CD14-positive monocyte (primary cell): ENCODE measurements around the gene CADM1. TPM values are rescaled to one million over a fixed set of nuclear protein-coding genes. Genes with fewer than 3 reads are reported as not detected.

Experiments used
- DNase-seq, 3 donors: peaks; one replicate each; pipeline ENCODE4 v3.0.0-alpha.2; 2011 to 2022
- H2AFZ ChIP-seq: 2 replicates; pipeline ENCODE4 v1.6.0; 2012; ENCODE audit warnings: mild to moderate bottlenecking, low read depth, low read length, inconsistent platforms; ENCODE audit not compliant: insufficient read depth, poor library complexity, severe bottlenecking
- H3K27ac ChIP-seq, 2 donors: 1 replicate in 1 of 2; 2 replicates in 1 of 2; pipeline ENCODE4 v1.5.1; 2012 to 2013; ENCODE audit warnings: low read length in 2 of 2, control low read depth in 1 of 2, inconsistent platforms in 1 of 2, low read depth in 1 of 2, mild to moderate bottlenecking in 1 of 2
- H3K27me3 ChIP-seq, 2 donors: one replicate each; pipeline versions ENCODE4 v1.6.0 to v1.6.1; 2011 to 2013; ENCODE audit warnings: low read length in 2 of 2; ENCODE audit not compliant: control insufficient read depth in 2 of 2, insufficient read depth in 2 of 2
- H3K36me3 ChIP-seq, 2 donors: replicated peaks in 1 of 2; 1 replicate in 1 of 2; 2 replicates in 1 of 2; pipeline versions ENCODE4 v1.5.1 to v1.6.1; 2012 to 2013; ENCODE audit warnings: low read length in 2 of 2, control low read depth in 1 of 2, inconsistent platforms in 1 of 2, mild to moderate bottlenecking in 1 of 2; ENCODE audit not compliant: insufficient read depth in 2 of 2, control insufficient read depth in 1 of 2
- H3K4me1 ChIP-seq, 2 donors: 1 replicate in 1 of 2; 2 replicates in 1 of 2; pipeline versions ENCODE4 v1.5.1 to v1.6.1; 2012 to 2013; ENCODE audit warnings: low read length in 2 of 2, control low read depth in 1 of 2, inconsistent platforms in 1 of 2, mild to moderate bottlenecking in 1 of 2, moderate library complexity in 1 of 2; ENCODE audit not compliant: insufficient read depth in 2 of 2, control insufficient read depth in 1 of 2
- H3K4me2 ChIP-seq: replicated peaks from 2 replicates; pipeline ENCODE3; 2012; ENCODE audit warnings: low read length, moderate library complexity, mild to moderate bottlenecking; ENCODE audit not compliant: poor library complexity, severe bottlenecking; ENCODE audit errors: extremely low read depth
- H3K4me3 ChIP-seq, 3 experiments: fragments of 200-600 bp in 1 of 3; sonication (generic) in 1 of 3; replicated peaks in 1 of 3; 1 replicate in 2 of 3; 2 replicates in 1 of 3; pipeline ENCODE4 v1.5.1; 2011 to 2013; ENCODE audit warnings: low read length in 3 of 3, mild to moderate bottlenecking in 3 of 3, control low read depth in 2 of 3, low read depth in 2 of 3, inconsistent platforms in 1 of 3, moderate library complexity in 1 of 3
- H3K79me2 ChIP-seq: 2 replicates; pipeline ENCODE4 v1.6.0; 2012; ENCODE audit warnings: mild to moderate bottlenecking, control low read depth, inconsistent platforms, low read length, moderate library complexity; ENCODE audit not compliant: insufficient read depth
- H3K9ac ChIP-seq: 2 replicates; pipeline ENCODE4 v1.6.0; 2017; ENCODE audit warnings: low read length, mild to moderate bottlenecking; ENCODE audit not compliant: insufficient read depth, poor library complexity, severe bottlenecking
- H3K9me3 ChIP-seq, 2 donors: replicated peaks in 1 of 2; 1 replicate in 1 of 2; 2 replicates in 1 of 2; pipeline versions ENCODE4 v1.5.1 to v1.6.1; 2012 to 2013; ENCODE audit warnings: low read length in 2 of 2, control low read depth in 1 of 2; ENCODE audit not compliant: control insufficient read depth in 1 of 2, insufficient read depth in 1 of 2
- H4K20me1 ChIP-seq: 2 replicates; pipeline ENCODE4 v1.6.0; 2012; ENCODE audit warnings: mild to moderate bottlenecking, low read length, control low read depth, moderate library complexity; ENCODE audit not compliant: insufficient read depth
- H3K27ac Mint-ChIP-seq, 7 donors: one replicate each; pipeline ENCODE4 v1.8.0; 2020; ENCODE audit warnings: mild to moderate bottlenecking in 7 of 7, mixed read lengths in 7 of 7, moderate library complexity in 6 of 7, inconsistent platforms in 2 of 7
- H3K27me3 Mint-ChIP-seq, 3 donors: one replicate each; pipeline ENCODE4 v1.8.0; 2021 to 2022; ENCODE audit warnings: low read depth in 3 of 3, mild to moderate bottlenecking in 3 of 3, mixed read lengths in 3 of 3, moderate library complexity in 3 of 3, inconsistent platforms in 1 of 3
- H3K36me3 Mint-ChIP-seq, 2 donors: one replicate each; pipeline ENCODE4 v1.8.0; 2020; ENCODE audit warnings: mixed read lengths in 2 of 2, inconsistent platforms in 1 of 2, mild to moderate bottlenecking in 1 of 2
- H3K4me1 Mint-ChIP-seq: one replicate; pipeline ENCODE4 v1.8.0; 2020; ENCODE audit warnings: mild to moderate bottlenecking, mixed read lengths
- H3K4me3 Mint-ChIP-seq, 2 donors: one replicate each; pipeline ENCODE4 v1.8.0; 2020; ENCODE audit warnings: mild to moderate bottlenecking in 2 of 2, mixed read lengths in 2 of 2, moderate library complexity in 1 of 2
- H3K9me3 Mint-ChIP-seq, 7 donors: one replicate each; pipeline ENCODE4 v1.8.0; 2020 to 2022; ENCODE audit warnings: mixed read lengths in 7 of 7, mild to moderate bottlenecking in 6 of 7, moderate library complexity in 6 of 7, inconsistent platforms in 2 of 7
- CTCF ChIP-seq: fragments of 200-600 bp; IDR thresholded peaks from one replicate; pipeline ENCODE4 v1.8.0; 2022; ENCODE audit warnings: antibody characterized with exemption, mild to moderate bottlenecking
- WGBS: methylation state at CpG from one replicate; pipeline ENCODE4 v1.1.5; 2013; ENCODE audit warnings: missing lambda C conversion rate; ENCODE audit not compliant: insufficient coverage; 5-methylcytosine and 5-hydroxymethylcytosine counted together
- intact Hi-C, 2 donors: fragments of 100-400 bp; cut with micrococcal nuclease; formaldehyde crosslinking; loops; one replicate each; pipeline versions ENCODE4 v1.15.0 to v1.15.1; 2023
- polyA plus RNA-seq, 3 donors: library from polyadenylated mRNA; depleted of rRNA in 1 of 3; unstranded in 2 of 3; stranded (reverse) in 1 of 3; fragments of 300-500 nt in 2 of 3; fragments of >200 nt in 1 of 3; fragmentation: Illumina TruSeq in 2 of 3; gene quantifications; 1 replicate in 2 of 3; 2 replicates in 1 of 3; pipeline ENCODE4 v1.2.3, GENCODE V29; 2012 to 2021

Gene CADM1
- polyA plus RNA-seq, 3 donors: not detected

DNA sequence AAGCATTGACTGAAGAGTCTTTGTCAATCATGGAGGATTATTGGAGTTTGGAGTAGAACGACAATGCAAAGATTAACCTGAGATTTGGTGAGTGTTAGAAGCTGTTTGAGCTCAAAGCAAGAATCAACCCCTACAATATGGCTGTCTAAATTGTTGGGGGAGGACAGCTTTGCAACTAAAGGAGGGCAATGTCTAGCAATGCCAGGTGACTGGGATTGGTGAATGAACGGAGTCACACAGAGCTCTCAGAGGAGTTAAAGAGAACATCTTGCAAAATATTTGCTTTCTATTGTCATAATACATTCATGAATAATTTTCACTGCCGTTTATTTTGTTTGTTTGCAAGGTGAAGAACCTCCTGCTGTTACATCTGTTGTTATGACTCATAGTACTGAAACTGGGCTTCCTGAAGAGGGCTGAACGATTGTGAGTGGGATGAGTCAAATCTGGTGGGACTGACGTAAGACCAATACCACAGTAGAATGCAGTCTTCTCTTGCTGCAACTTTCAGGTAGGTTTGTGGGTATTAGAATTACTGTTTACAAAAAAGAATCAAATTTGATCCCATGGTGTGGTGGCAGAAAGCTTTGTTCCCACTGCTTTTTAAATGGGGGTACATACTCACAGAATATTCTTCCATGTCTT lies 281.9 kb downstream of the CADM1 start:
- H2AFZ ChIP-seq: no peak overlapping the region
- no peaks in the 10 kb centered on the region for H4K20me1 ChIP-seq
- H3K79me2 ChIP-seq: no peaks in the 10 kb centered on the region
- H3K9ac ChIP-seq: no peak overlapping the region
- Mint-ChIP-seq H3K9me3 (peaks cover 0 to 2% (median 0%) of the 10 kb centered on the region in 7 donors), H3K27me3 (peaks cover 0 to 3% (median 2%) of the 10 kb centered on the region in 3 donors), H3K4me1 (no peaks in the 10 kb centered on the region), H3K27ac (no peak overlapping the region), H3K4me3 (no peak overlapping the region), H3K36me3 (no peaks in the 10 kb centered on the region)
- no peaks in the 10 kb centered on the region for H3K9me3 ChIP-seq
- H3K4me2 ChIP-seq: no peak overlapping the region
- H3K4me1 ChIP-seq: no peaks in the 10 kb centered on the region
- intact Hi-C loops: no loop called here
- no peak overlapping the region for H3K4me3 ChIP-seq
- no peak overlapping the region for H3K27ac ChIP-seq
- no peak for DNase-seq
- H3K27me3 ChIP-seq: no peaks in the 10 kb centered on the region
- no peaks in the 10 kb centered on the region for H3K36me3 ChIP-seq
- TF ChIP-seq CTCF: no peak
- no CpG with 5 or more reads among the region's 5 CpGs for WGBS

DNA sequence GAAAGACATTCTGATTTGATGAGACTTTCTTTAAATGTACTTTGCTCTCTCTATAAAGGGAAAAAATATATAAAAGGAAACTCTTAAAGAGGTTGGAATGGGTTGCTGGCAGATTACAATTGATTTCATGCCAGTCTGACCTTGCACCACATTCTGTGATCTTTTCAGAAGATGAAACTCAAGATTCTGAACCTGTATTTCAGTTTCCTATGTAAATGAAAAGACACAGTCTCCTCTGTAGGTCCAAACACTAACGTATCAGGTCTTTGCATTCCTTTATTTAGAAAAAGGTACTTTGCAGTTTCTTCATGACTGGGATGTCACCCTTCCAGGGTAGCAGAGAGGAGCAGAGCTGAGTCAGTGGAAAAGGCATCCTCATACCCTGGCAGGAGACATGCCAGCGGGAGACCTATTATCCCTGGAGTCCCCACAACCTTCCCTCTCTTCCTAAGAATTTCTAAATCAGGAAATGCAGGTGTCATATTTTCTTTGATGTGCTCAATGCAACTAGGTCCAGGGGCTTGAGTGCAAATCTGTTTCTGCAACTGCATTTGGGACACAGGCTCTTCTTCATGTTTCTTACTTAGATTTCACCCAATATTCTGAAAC lies 282.6 kb downstream of the CADM1 start:
- H3K9ac ChIP-seq: no peak overlapping the region
- H3K4me3 ChIP-seq: no peak overlapping the region
- no peaks in the 10 kb centered on the region for H3K4me1 ChIP-seq
- H3K27ac ChIP-seq: no peak overlapping the region
- H3K36me3 ChIP-seq: no peaks in the 10 kb centered on the region
- H3K27me3 Mint-ChIP-seq: peaks cover 0 to 3% (median 1%) of the 10 kb centered on the region in 3 donors
- no peak overlapping the region for H3K4me3 Mint-ChIP-seq
- intact Hi-C loops: no loop called here
- H3K27me3 ChIP-seq: no peaks in the 10 kb centered on the region
- peaks cover 0 to 1% (median 0%) of the 10 kb centered on the region in 7 donors for H3K9me3 Mint-ChIP-seq
- no peak for DNase-seq
- H3K9me3 ChIP-seq: no peaks in the 10 kb centered on the region
- no peaks in the 10 kb centered on the region for H3K79me2 ChIP-seq
- H3K27ac Mint-ChIP-seq: no peak overlapping the region
- H2AFZ ChIP-seq: no peak overlapping the region
- no peaks in the 10 kb centered on the region for H3K36me3 Mint-ChIP-seq
- no peaks in the 10 kb centered on the region for H4K20me1 ChIP-seq
- TF ChIP-seq CTCF: no peak
- WGBS: 80% methylated on average over 2 of the region's 2 CpGs
- H3K4me1 Mint-ChIP-seq: no peaks in the 10 kb centered on the region
- H3K4me2 ChIP-seq: no peak overlapping the region
